Gastroesophageal sphincter (tissue), 3 donors: Measurements from ENCODE around the gene TBC1D14.

Experiments used
- CTCF ChIP-seq, 4 experiments: fragments of 200-600 bp in 2 of 4; fragments of 450-650 bp in 2 of 4; sonication (generic) in 1 of 4; IDR thresholded peaks; one replicate each; pipeline ENCODE4 v1.5.1; 2017 to 2019; ENCODE audit warnings: antibody characterized with exemption in 4 of 4, mild to moderate bottlenecking in 2 of 4, moderate library complexity in 2 of 4
- EP300 ChIP-seq: sonication (generic); formaldehyde crosslinking; IDR thresholded peaks from one replicate; pipeline ENCODE4 v1.6.1; 2017; ENCODE audit warnings: antibody characterized with exemption, mild to moderate bottlenecking
- POLR2A ChIP-seq, 2 donors: fragments of 450-650 bp; IDR thresholded peaks; one replicate each; pipeline ENCODE4 v1.6.1; 2017; ENCODE audit warnings: antibody characterized with exemption in 2 of 2, mild to moderate bottlenecking in 2 of 2, moderate library complexity in 1 of 2
- POLR2AphosphoS5 ChIP-seq: sonication (generic); formaldehyde crosslinking; IDR thresholded peaks from one replicate; pipeline ENCODE4 v1.6.1; 2017; ENCODE audit warnings: antibody characterized with exemption

- no peak for TF ChIP-seq POLR2A (IDR thresholded peaks at IDR 0.05)
- TF ChIP-seq CTCF (IDR thresholded peaks at IDR 0.05) = no peak
- TF ChIP-seq POLR2AphosphoS5 = no peak
- TF ChIP-seq EP300 = no peak
Observed at GRCh38 chr4:7061815-7062214, 152.2 kb downstream of the TBC1D14 start.
